GM12878 (cell line): ENCODE measurements around the gene RNASE13. TPM values are rescaled to one million over a fixed set of nuclear protein-coding genes. Genes with fewer than 3 reads are reported as not detected.

Experiments used
- ATAC-seq: fragments of 200-7000 bp; cut with Tn5 transposase; 3 replicates; pipeline ENCODE4 v1.9.1; 2020; ENCODE audit warnings: mild to moderate bottlenecking, moderate library complexity
- BruUV-seq: library from RNA; stranded (reverse); fragments of 400-500 nt; replicated peaks from 2 replicates; lab custom pipeline; 2021; lab: Mats Ljungman, UMichigan
- CTCF ChIA-PET: fragments of 300-600 bp; sonication (Branson Sonifier 250); formaldehyde crosslinking; extraction: SDS; loops from one replicate; lab custom pipeline; 2021; ENCODE audit warnings: inconsistent platforms; lab: Yijun Ruan, JAX
- POLR2A ChIA-PET: fragments of 350-600 bp; formaldehyde crosslinking; extraction: SDS; loops from one replicate; lab custom pipeline; 2021; ENCODE audit warnings: inconsistent platforms; lab: Charles Lee
- RAD21 ChIA-PET: fragments of 300-600 bp; sonication (Branson Sonifier 250); formaldehyde crosslinking; loops from one replicate; lab custom pipeline; 2023; ENCODE audit warnings: antibody characterized with exemption; ENCODE audit not compliant: unreplicated experiment; lab: Charles Lee
- SMC1A ChIA-PET: fragments of 300-600 bp; sonication (Branson Sonifier 250); formaldehyde crosslinking; loops from one replicate; lab custom pipeline; 2023; ENCODE audit not compliant: unreplicated experiment, uncharacterized antibody; lab: Charles Lee
- DNase-seq: peaks from one replicate; pipeline ENCODE4 v3.0.0-alpha.2; 2011; ENCODE audit warnings: low read depth, low spot score
- FAIRE-seq: peaks from 3 replicates; lab custom pipeline; 2011; peaks lifted over from hg19 to GRCh38; lab: Jason Lieb, UNC
- H2AFZ ChIP-seq: 2 replicates; pipeline ENCODE4 v1.6.0; 2011; ENCODE audit warnings: low read depth, low read length, control low read depth; ENCODE audit not compliant: control insufficient read depth
- H3K27ac ChIP-seq: 2 replicates; pipeline ENCODE4 v1.5.1; 2011; ENCODE audit warnings: control low read depth; ENCODE audit not compliant: control insufficient read depth, insufficient read depth
- H3K27me3 ChIP-seq, 2 experiments: replicated peaks in 1 of 2; 2 replicates each; pipeline versions ENCODE4 v1.6.0 to v1.6.1; 2011; ENCODE audit warnings: low read length in 1 of 2; ENCODE audit not compliant: control insufficient read depth in 2 of 2, insufficient read depth in 2 of 2
- H3K36me3 ChIP-seq, 2 experiments: 2 replicates each; pipeline ENCODE4 v1.5.1; 2011; ENCODE audit warnings: low read length in 1 of 2; ENCODE audit not compliant: control insufficient read depth in 2 of 2, insufficient read depth in 2 of 2
- H3K4me1 ChIP-seq: 2 replicates; pipeline ENCODE4 v1.6.1; 2011; ENCODE audit warnings: mild to moderate bottlenecking, low read length, moderate library complexity, mixed read lengths; ENCODE audit not compliant: control insufficient read depth, insufficient read depth
- H3K4me2 ChIP-seq: 2 replicates; pipeline ENCODE4 v1.6.0; 2011; ENCODE audit warnings: control low read depth; ENCODE audit not compliant: control insufficient read depth, insufficient read depth
- H3K4me3 ChIP-seq: fragments of 200-600 bp; sonication (generic); 2 replicates; pipeline ENCODE4 v1.5.1; 2016
- H3K79me2 ChIP-seq: 2 replicates; pipeline ENCODE4 v1.6.0; 2011; ENCODE audit warnings: low read length; ENCODE audit not compliant: control insufficient read depth, insufficient read depth
- H3K9ac ChIP-seq: 2 replicates; pipeline ENCODE4 v1.8.0; 2011; ENCODE audit warnings: low read length, control low read depth, mixed read lengths; ENCODE audit not compliant: control insufficient read depth, insufficient read depth
- H3K9me3 ChIP-seq: replicated peaks from 3 replicates; pipeline ENCODE4 v1.5.1; 2011; ENCODE audit warnings: mild to moderate bottlenecking, low read length; ENCODE audit not compliant: control insufficient read depth, insufficient read depth
- H4K20me1 ChIP-seq: 2 replicates; pipeline ENCODE4 v1.6.0; 2011; ENCODE audit not compliant: control insufficient read depth, insufficient read depth
- BMI1 ChIP-seq: fragments of 450-650 bp; IDR thresholded peaks from 2 replicates; pipeline ENCODE4 v1.6.1; 2016; ENCODE audit warnings: mild to moderate bottlenecking, moderate library complexity, borderline replicate concordance
- EZH2 ChIP-seq: IDR thresholded peaks from 2 replicates; pipeline ENCODE4 v1.6.1; 2012; ENCODE audit warnings: low read depth, mild to moderate bottlenecking, control low read depth, inconsistent platforms, low read length, borderline replicate concordance; ENCODE audit not compliant: control insufficient read depth
- POLR2A ChIP-seq: IDR thresholded peaks from 2 replicates; pipeline ENCODE4 v1.6.1; 2011; ENCODE audit warnings: low read depth, mild to moderate bottlenecking, low read length
- POLR2AphosphoS2 ChIP-seq: IDR thresholded peaks from 2 replicates; pipeline ENCODE4 v1.6.1; 2011; ENCODE audit warnings: low read depth, mild to moderate bottlenecking, low read length, improper control_type of control experiment, moderate library complexity
- PRDM15 ChIP-seq: fragments of 450-650 bp; formaldehyde crosslinking; IDR thresholded peaks from 2 replicates; pipeline ENCODE4 v1.4.0; 2020; ENCODE audit warnings: mild to moderate bottlenecking, moderate library complexity
- RELA ChIP-seq: fragments of 450-650 bp; IDR thresholded peaks from 2 replicates; pipeline ENCODE4 v1.8.0; 2014; ENCODE audit warnings: borderline replicate concordance; ENCODE audit not compliant: partially characterized antibody
- REST ChIP-seq: IDR thresholded peaks from 2 replicates; pipeline ENCODE4 v1.6.1; 2012; ENCODE audit warnings: mild to moderate bottlenecking, low read depth, low read length
- SRF ChIP-seq, 2 experiments: IDR thresholded peaks; 2 replicates each; pipeline ENCODE4 v1.6.1; 2011; ENCODE audit warnings: low read depth in 2 of 2, low read length in 2 of 2, mild to moderate bottlenecking in 1 of 2, moderate library complexity in 1 of 2
- WGBS: methylation state at CpG from one replicate; pipeline ENCODE4 v1.1.6; 2016; ENCODE audit warnings: low lambda C conversion rate; ENCODE audit not compliant: insufficient replicate concordance, insufficient coverage; ENCODE audit errors: missing lambda C conversion rate; 5-methylcytosine and 5-hydroxymethylcytosine counted together
- in situ Hi-C: fragments of 300-500 bp; cut with MboI; formaldehyde crosslinking; loops from 9 replicates; pipeline ENCODE4 v1.14.3; 2018; ENCODE audit warnings: mixed read lengths
- intact Hi-C: fragments of 100-400 bp; cut with micrococcal nuclease; formaldehyde crosslinking; loops from one replicate; pipeline ENCODE4 v1.14.2; 2022; ENCODE audit not compliant: unreplicated experiment
- polyA plus RNA-seq, 11 experiments: library from polyadenylated mRNA; depleted of rRNA in 4 of 11; unstranded in 6 of 11; stranded (reverse) in 5 of 11; fragments of >200 nt; fragmentation: Nextera tagmentation in 4 of 11; fragmentation: Illumina TruSeq in 1 of 11; extraction: Ambion mirVana in 4 of 11; extraction: Trizol in 1 of 11; gene quantifications; 1 replicate in 1 of 11; 2 replicates in 10 of 11; pipeline versions ENCODE4 v1.2.1 to v1.2.3, GENCODE V29; 2011 to 2016; ENCODE audit warnings: inconsistent platforms in 2 of 11, missing spikeins in 2 of 11, low read depth in 1 of 11
- total RNA-seq, 4 experiments: library from RNA; depleted of rRNA in 3 of 4; stranded (reverse); fragments of >200 nt in 3 of 4; fragmentation: Illumina TruSeq in 1 of 4; extraction: Trizol in 1 of 4; gene quantifications; 2 replicates each; pipeline versions ENCODE4 v1.2.1 to v1.2.3, GENCODE V29; 2013 to 2021

The RNASE13 gene
- total and polyA plus RNA-seq, 10 of the 15 experiments (the other 5 are each of a cell fraction or from before 2014, with no cell fraction given) = not detected

- TF ChIP-seq PRDM15 (CRISPR knock-in tag) (no peak), BMI1 (no peak)
Measured at GRCh38 chr14:21074398-21075272, 40.0 kb upstream of the RNASE13 start (continued).

- in situ Hi-C loops = no loop called here
- CTCF ChIA-PET = interaction anchor here (0.6 to 5.6 kb wide), 4 partner anchors 14 to 69 kb away, joined by 3 to 100 read pairs (median 6); partner anchors contain the start of gene TMEM253
- POLR2A ChIA-PET = interaction anchor here (0.5 kb wide), 1 partner anchor 58 kb away, joined by 7 read pairs; no protein-coding TSS in a partner anchor
- 44% methylated on average over 9 of the region's 9 CpGs for WGBS
- no peak overlapping the region for H2AFZ ChIP-seq
- BruUV-seq = no TSS peak
- no peak overlapping the region for H3K9ac ChIP-seq
- peaks cover 8 to 18% of the 10 kb centered on the region in 2 experiments for H3K27me3 ChIP-seq
- SMC1A ChIA-PET = no interaction called here
- TF ChIP-seq RELA (no peak), SRF (IDR thresholded peaks at IDR 0.05; ENCODE audit: low read depth in 2 of 2, low read length in 2 of 2) (no peak), POLR2AphosphoS2 (no peak), REST (no peak), EZH2 (no peak), POLR2A (no peak)
- DNase-seq = no peak
- H3K4me3 ChIP-seq = no peak overlapping the region
- no peak for FAIRE-seq
- H3K79me2 ChIP-seq = no peaks in the 10 kb centered on the region
- no peak overlapping the region for H3K4me2 ChIP-seq
- H3K27ac ChIP-seq = no peak overlapping the region
- no peaks in the 10 kb centered on the region for H4K20me1 ChIP-seq
- RAD21 ChIA-PET = no interaction called here
- H3K36me3 ChIP-seq = no peaks in the 10 kb centered on the region
- H3K4me1 ChIP-seq = peaks cover 27% of the 10 kb centered on the region
- ATAC-seq = no peak
- no peaks in the 10 kb centered on the region for H3K9me3 ChIP-seq
- intact Hi-C loops = no loop called here
Measured at GRCh38 chr14:21073921-21074320, 39.3 kb upstream of the RNASE13 start.
